ENCODE data around the gene TMBIM6.

The TMBIM6 gene

DNA sequence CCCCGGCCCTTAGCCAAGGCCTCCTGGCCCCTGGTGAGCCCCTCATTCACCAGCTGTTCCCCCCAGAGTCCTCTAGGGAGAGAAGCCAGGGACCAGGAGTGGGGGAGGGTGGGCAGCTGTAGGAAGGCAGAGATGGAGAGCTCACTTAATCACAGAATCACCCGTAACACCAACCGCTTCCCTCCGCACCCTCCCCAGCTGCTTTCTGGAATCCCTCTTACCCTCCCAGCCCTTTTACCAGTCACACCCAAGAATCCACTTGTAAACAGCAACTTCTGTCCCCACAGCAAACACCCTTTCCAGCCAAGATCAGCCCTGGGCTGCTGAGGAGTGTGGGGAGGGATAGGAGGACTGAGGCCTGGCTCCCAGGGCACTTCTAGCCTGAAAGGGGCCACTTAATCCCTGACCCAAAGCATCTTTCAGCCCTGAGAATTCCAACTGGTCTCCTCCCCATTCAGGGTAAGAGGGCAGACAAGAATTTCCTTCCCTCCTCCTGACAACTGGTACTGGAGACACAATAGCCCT, 68.1 kb downstream of the TMBIM6 start:
- Mint-ChIP-seq H3K27me3 (no peaks in the 10 kb centered on the region), H3K4me1 (peaks cover 26% of the 10 kb centered on the region), H3K36me3 (peaks cover 8% of the 10 kb centered on the region), H3K9me3 (no peaks in the 10 kb centered on the region), H3K27ac (no peak overlapping the region), H3K4me3 (no peak overlapping the region)
- ATAC-seq = no peak

DNA sequence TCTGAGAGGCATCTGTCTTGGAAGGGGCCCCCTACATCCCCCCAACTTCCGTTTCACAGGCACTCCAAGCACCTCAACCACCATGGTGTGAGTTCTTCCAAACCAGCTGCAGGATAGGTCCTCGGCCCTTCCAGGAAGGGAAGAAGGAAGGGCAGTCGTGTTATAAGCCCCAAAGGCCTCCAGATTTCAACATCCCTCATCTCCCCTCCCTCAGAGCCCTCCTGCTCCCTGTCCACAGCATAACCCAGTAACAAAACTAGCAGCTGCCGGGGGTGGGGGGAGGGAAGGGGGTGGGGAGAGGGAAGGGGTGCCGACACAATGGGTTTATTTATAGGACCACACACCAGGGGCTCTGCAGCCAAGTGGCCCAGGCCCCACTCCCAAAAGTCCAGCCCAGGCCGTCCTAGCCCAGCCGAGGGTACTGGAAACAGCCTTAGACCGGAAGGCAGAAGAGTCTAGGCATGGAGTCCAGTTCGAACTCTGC, 68.6 kb downstream of the TMBIM6 start:
- Mint-ChIP-seq H3K4me3 (no peak overlapping the region), H3K4me1 (peaks cover 30% of the 10 kb centered on the region), H3K27me3 (no peaks in the 10 kb centered on the region), H3K27ac (no peak overlapping the region), H3K9me3 (no peaks in the 10 kb centered on the region), H3K36me3 (peaks cover 11% of the 10 kb centered on the region)
- no peak for ATAC-seq

DNA sequence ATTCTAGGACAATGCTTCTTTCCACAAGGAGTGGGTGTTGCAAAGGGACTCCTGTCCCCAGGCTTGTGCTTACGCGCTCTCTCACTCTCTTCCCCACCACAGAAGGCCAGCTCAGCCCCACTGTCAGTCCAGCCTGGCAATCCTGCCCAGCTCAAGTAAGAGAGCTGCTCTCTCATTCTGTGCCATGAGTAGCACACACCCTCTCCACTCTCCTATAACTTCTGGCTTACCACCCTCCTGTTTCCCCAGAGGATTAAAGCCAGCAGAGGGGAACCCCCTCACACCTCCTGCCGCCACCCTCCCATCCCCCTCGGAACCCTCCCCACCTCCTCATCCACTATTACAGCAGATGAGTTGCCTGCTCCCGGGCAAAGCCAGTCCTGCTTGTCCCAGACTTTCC, 69.8 kb downstream of the TMBIM6 start:
- no peak overlapping the region for H3K4me3 Mint-ChIP-seq
- H3K36me3 Mint-ChIP-seq = peaks cover 11% of the 10 kb centered on the region
- H3K27me3 Mint-ChIP-seq = no peaks in the 10 kb centered on the region
- ATAC-seq = peak; percentile 63
- H3K9me3 Mint-ChIP-seq = no peaks in the 10 kb centered on the region
- H3K27ac Mint-ChIP-seq = peak overlapping the region; percentile 54
- H3K4me1 Mint-ChIP-seq = peaks cover 37% of the 10 kb centered on the region

DNA sequence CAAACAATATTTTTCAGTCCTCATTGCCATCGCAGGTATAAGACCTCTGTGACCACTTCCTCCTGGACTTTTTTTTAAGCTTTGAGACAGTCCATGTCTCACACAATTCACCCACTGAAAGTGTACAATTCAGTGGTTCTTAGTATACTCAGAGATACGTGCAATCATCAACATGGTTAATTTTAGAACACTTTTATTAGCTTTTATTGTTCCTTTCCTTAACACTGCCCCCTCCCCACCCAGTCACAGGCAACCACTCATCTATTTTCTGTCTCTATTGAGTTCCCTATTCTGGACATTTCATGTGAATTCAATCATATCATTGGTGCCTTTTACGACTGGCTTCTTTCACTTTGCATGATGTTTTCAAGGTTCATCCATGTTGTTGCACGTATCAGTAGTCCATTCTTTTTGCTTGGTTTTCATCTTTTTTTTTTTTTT, 70.6 kb downstream of the TMBIM6 start:
- Mint-ChIP-seq H3K4me1 (peaks cover 37% of the 10 kb centered on the region), H3K9me3 (no peaks in the 10 kb centered on the region), H3K36me3 (peaks cover 11% of the 10 kb centered on the region), H3K4me3 (peak overlapping the region; percentile 59), H3K27me3 (no peaks in the 10 kb centered on the region), H3K27ac (peak overlapping the region; percentile 54)
- ATAC-seq = peak; percentile 79

DNA sequence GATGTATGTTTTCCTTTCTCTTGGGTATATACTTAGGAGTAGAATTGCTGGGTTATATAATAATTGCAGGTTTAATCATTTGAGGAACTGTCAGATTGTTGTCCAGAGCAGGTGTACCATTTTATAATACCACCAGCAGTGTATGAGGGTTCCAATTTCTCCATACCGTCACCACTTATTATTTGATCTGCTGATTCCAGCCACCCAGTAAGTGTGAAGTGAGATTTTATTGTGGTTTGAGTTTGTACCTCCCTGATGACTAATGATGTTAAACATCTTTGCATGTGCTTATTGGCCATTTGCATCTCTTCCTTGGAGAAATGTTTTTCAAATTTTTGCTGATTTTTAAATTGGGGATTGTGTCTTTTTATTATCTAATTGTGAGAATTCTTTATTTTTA, 71.8 kb downstream of the TMBIM6 start:
- H3K4me3 Mint-ChIP-seq = no peak overlapping the region
- H3K27ac Mint-ChIP-seq = no peak overlapping the region
- H3K9me3 Mint-ChIP-seq = no peaks in the 10 kb centered on the region
- peaks cover 11% of the 10 kb centered on the region for H3K36me3 Mint-ChIP-seq
- no peak for ATAC-seq
- peaks cover 37% of the 10 kb centered on the region for H3K4me1 Mint-ChIP-seq
- no peaks in the 10 kb centered on the region for H3K27me3 Mint-ChIP-seq
